HCT116 (cell line): ENCODE results near the gene HLA-DPB1. TPM values are rescaled to one million over a fixed set of nuclear protein-coding genes. Genes with fewer than 3 reads are reported as not detected.

Experiments
- ATAC-seq: fragments of 200-7000 bp; cut with Tn5 transposase; 2 replicates; pipeline ENCODE4 v1.9.1; 2020; ENCODE audit warnings: mild to moderate bottlenecking, moderate library complexity
- BruUV-seq: library from RNA; stranded (reverse); fragments of 400-500 nt; replicated peaks from 2 replicates; lab custom pipeline; 2021; lab: Mats Ljungman, UMichigan
- CTCF ChIA-PET: fragments of 300-600 bp; sonication (Branson Sonifier 250); formaldehyde crosslinking; loops from one replicate; lab custom pipeline; 2021; ENCODE audit warnings: antibody characterized with exemption; lab: Charles Lee
- POLR2A ChIA-PET: fragments of 300-600, 350-600 bp; sonication (Branson Sonifier 250); formaldehyde crosslinking; loops from one replicate; lab custom pipeline; 2021; ENCODE audit warnings: antibody characterized with exemption; lab: Charles Lee
- RAD21 ChIA-PET, 2 experiments: fragments of 300-600 bp; sonication (Branson Sonifier 250); formaldehyde crosslinking; loops; one replicate each; lab custom pipeline; 2023; ENCODE audit warnings: low total read pairs in 2 of 2; ENCODE audit not compliant: uncharacterized antibody in 2 of 2, unreplicated experiment in 2 of 2, low non-redundant PET in 1 of 2; lab: Charles Lee
- DNase-seq: peaks from one replicate; pipeline ENCODE4 v3.0.0-alpha.2; 2010; ENCODE audit warnings: low read depth, low spot score
- H2AFZ ChIP-seq: fragments of 200-600 bp; shearing (Covaris generic), sonication (generic); 2 replicates; pipeline ENCODE4 v1.6.1; 2017; ENCODE audit warnings: low read depth, mixed run types, mixed read lengths, antibody characterized with exemption, low read length; ENCODE audit not compliant: poor library complexity, severe bottlenecking
- H3K27ac ChIP-seq: 2 replicates; pipeline ENCODE4 v1.5.1; 2012; ENCODE audit warnings: low read depth, low read length
- H3K27me3 ChIP-seq: fragments of 200-600 bp; sonication (generic); 2 replicates; pipeline ENCODE4 v1.6.1; 2016; ENCODE audit warnings: mixed run types, low read length, mixed read lengths; ENCODE audit not compliant: insufficient read depth
- H3K36me3 ChIP-seq, 2 experiments: fragments of 200-500 bp in 1 of 2; fragments of 200-600 bp in 1 of 2; sonication (Bioruptor generic) in 1 of 2; sonication (generic) in 1 of 2; 2 replicates each; pipeline versions ENCODE4 v1.5.1 to v1.6.1; 2014 to 2016; ENCODE audit warnings: low read length in 2 of 2, inconsistent platforms in 1 of 2, mixed read lengths in 1 of 2, mixed run types in 1 of 2; ENCODE audit not compliant: insufficient read depth in 2 of 2, control insufficient read depth in 1 of 2
- H3K4me1 ChIP-seq, 2 experiments: fragments of 200-600 bp in 1 of 2; sonication (generic) in 1 of 2; 2 replicates each; pipeline versions ENCODE4 v1.5.1 to v1.6.1; 2012 to 2017; ENCODE audit warnings: low read length in 2 of 2, inconsistent platforms in 1 of 2, mild to moderate bottlenecking in 1 of 2, mixed read lengths in 1 of 2, mixed run types in 1 of 2, moderate library complexity in 1 of 2; ENCODE audit not compliant: insufficient read depth in 2 of 2, control insufficient read depth in 1 of 2
- H3K4me2 ChIP-seq: fragments of 200-600 bp; sonication (generic); 2 replicates; pipeline ENCODE4 v1.6.1; 2017; ENCODE audit warnings: mixed run types, low read length, mixed read lengths
- H3K4me3 ChIP-seq, 2 experiments: fragments of 200-600 bp in 1 of 2; sonication (generic) in 1 of 2; replicated peaks in 1 of 2; 2 replicates each; pipeline ENCODE4 v1.5.1; 2011 to 2016; ENCODE audit warnings: low read length in 2 of 2, control low read depth in 1 of 2, low read depth in 1 of 2, mild to moderate bottlenecking in 1 of 2, mixed read lengths in 1 of 2, mixed run types in 1 of 2
- H3K79me2 ChIP-seq: fragments of 200-600 bp; sonication (generic); 2 replicates; pipeline ENCODE4 v1.6.1; 2017; ENCODE audit warnings: mild to moderate bottlenecking, mixed run types, low read length, moderate library complexity, mixed read lengths; ENCODE audit not compliant: insufficient read depth
- H3K9ac ChIP-seq: fragments of 200-600 bp; sonication (generic); 2 replicates; pipeline ENCODE4 v1.6.1; 2016; ENCODE audit warnings: low read length, mixed read lengths
- H3K9me2 ChIP-seq: fragments of 200-600 bp; sonication (generic), shearing (Covaris generic); 2 replicates; pipeline ENCODE4 v1.6.1; 2017; ENCODE audit warnings: mixed run types, mild to moderate bottlenecking, moderate library complexity; ENCODE audit not compliant: insufficient read depth
- H3K9me3 ChIP-seq, 2 experiments: fragments of 200-500 bp in 1 of 2; fragments of 200-600 bp in 1 of 2; sonication (Bioruptor generic) in 1 of 2; sonication (generic) in 1 of 2; 2 replicates each; pipeline ENCODE4 v1.6.1; 2014 to 2017; ENCODE audit warnings: low read length in 2 of 2, mixed read lengths in 2 of 2, inconsistent platforms in 1 of 2, low read depth in 1 of 2, mild to moderate bottlenecking in 1 of 2, mixed run types in 1 of 2, moderate library complexity in 1 of 2; ENCODE audit not compliant: control insufficient read depth in 1 of 2, insufficient read depth in 1 of 2
- H4K20me1 ChIP-seq: fragments of 200-600 bp; sonication (generic), shearing (Covaris generic); 2 replicates; pipeline ENCODE4 v1.6.1; 2017; ENCODE audit warnings: mixed run types, mild to moderate bottlenecking, moderate library complexity; ENCODE audit not compliant: insufficient read depth
- EZH2phosphoT487 ChIP-seq: fragments of 200-600 bp; IDR thresholded peaks from 2 replicates; pipeline ENCODE4 v1.6.1; 2018; ENCODE audit warnings: antibody characterized with exemption, borderline replicate concordance
- FOSL1 ChIP-seq: IDR thresholded peaks from 2 replicates; pipeline ENCODE4 v1.6.1; 2012; ENCODE audit warnings: low read depth
- POLR2A ChIP-seq: IDR thresholded peaks from 2 replicates; pipeline ENCODE4 v1.7.0; 2011; ENCODE audit warnings: borderline replicate concordance; ENCODE audit not compliant: insufficient read depth, insufficient read length; ENCODE audit errors: extremely low read depth
- POLR2AphosphoS5 ChIP-seq: IDR thresholded peaks from 2 replicates; pipeline ENCODE4 v1.6.1; 2011; ENCODE audit warnings: mild to moderate bottlenecking, low read depth, low read length, moderate library complexity
- SIN3A ChIP-seq: IDR thresholded peaks from 2 replicates; pipeline ENCODE4 v1.6.1; 2012; ENCODE audit warnings: low read depth
- SP1 ChIP-seq: IDR thresholded peaks from 2 replicates; pipeline ENCODE4 v1.6.1; 2012; ENCODE audit warnings: low read depth
- intact Hi-C: fragments of 100-400 bp; cut with micrococcal nuclease; formaldehyde crosslinking; loops from 2 replicates; pipeline ENCODE4 v1.10.0; 2022
- total RNA-seq: library from RNA; stranded (reverse); gene quantifications from one replicate; pipeline ENCODE4 v1.2.1, GENCODE V29; 2021; ENCODE audit not compliant: unreplicated experiment
- TF ChIP-seq, protein P1 (sequence below), 3 experiments: fragments of 200-600 bp in 1 of 3; sonication (generic) in 1 of 3; IDR thresholded peaks in 2 of 3; conservative IDR thresholded peaks in 1 of 3; 2 replicates each; pipeline ENCODE4 v1.5.1; 2012 to 2017; ENCODE audit warnings: low read depth in 2 of 3, low read length in 2 of 3, antibody characterized with exemption in 1 of 3, borderline replicate concordance in 1 of 3, control low read depth in 1 of 3, mild to moderate bottlenecking in 1 of 3, mixed read lengths in 1 of 3, mixed run types in 1 of 3, moderate library complexity in 1 of 3; ENCODE audit not compliant: insufficient read depth in 1 of 3
- TF ChIP-seq, protein P2 (sequence below): IDR thresholded peaks from 2 replicates; pipeline ENCODE4 v1.6.1; 2012

The HLA-DPB1 gene
- total RNA-seq, 1 experiment from 2014 or later = 1.5 TPM

- H3K79me2 ChIP-seq = no peaks in the 10 kb centered on the region
- H3K9ac ChIP-seq = no peak overlapping the region
- no peak overlapping the region for H3K4me2 ChIP-seq
- H3K36me3 ChIP-seq = no peaks in the 10 kb centered on the region
- no TSS peak for BruUV-seq
- TF ChIP-seq SP1 (no peak), POLR2AphosphoS5 (no peak), SIN3A (no peak), EZH2phosphoT487 (no peak), POLR2A (no peak), FOSL1 (no peak)
- TF ChIP-seq, protein P1, sequence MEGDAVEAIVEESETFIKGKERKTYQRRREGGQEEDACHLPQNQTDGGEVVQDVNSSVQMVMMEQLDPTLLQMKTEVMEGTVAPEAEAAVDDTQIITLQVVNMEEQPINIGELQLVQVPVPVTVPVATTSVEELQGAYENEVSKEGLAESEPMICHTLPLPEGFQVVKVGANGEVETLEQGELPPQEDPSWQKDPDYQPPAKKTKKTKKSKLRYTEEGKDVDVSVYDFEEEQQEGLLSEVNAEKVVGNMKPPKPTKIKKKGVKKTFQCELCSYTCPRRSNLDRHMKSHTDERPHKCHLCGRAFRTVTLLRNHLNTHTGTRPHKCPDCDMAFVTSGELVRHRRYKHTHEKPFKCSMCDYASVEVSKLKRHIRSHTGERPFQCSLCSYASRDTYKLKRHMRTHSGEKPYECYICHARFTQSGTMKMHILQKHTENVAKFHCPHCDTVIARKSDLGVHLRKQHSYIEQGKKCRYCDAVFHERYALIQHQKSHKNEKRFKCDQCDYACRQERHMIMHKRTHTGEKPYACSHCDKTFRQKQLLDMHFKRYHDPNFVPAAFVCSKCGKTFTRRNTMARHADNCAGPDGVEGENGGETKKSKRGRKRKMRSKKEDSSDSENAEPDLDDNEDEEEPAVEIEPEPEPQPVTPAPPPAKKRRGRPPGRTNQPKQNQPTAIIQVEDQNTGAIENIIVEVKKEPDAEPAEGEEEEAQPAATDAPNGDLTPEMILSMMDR (IDR thresholded peaks at IDR 0.05 in 2 of 3, conservative IDR thresholded peaks at IDR 0.05 in 1 of 3; ENCODE audit: borderline replicate concordance in 1 of 3, insufficient read depth in 1 of 3, low read depth in 2 of 3, low read length in 2 of 3) = no peak
- TF ChIP-seq, protein P2, sequence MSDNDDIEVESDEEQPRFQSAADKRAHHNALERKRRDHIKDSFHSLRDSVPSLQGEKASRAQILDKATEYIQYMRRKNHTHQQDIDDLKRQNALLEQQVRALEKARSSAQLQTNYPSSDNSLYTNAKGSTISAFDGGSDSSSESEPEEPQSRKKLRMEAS = no peak
- intact Hi-C loops = no loop called here
- 0 out of 2 replicates have a peak, but pooled peaks cover 5% of the 10 kb centered on the region for H3K27me3 ChIP-seq
- no peaks in the 10 kb centered on the region for H3K4me1 ChIP-seq
- no peak overlapping the region for H3K4me3 ChIP-seq
- POLR2A ChIA-PET = no interaction called here
- no peak overlapping the region for H2AFZ ChIP-seq
- no peaks in the 10 kb centered on the region for H3K9me2 ChIP-seq
- CTCF ChIA-PET = no interaction called here
- RAD21 ChIA-PET = no interaction called here
- DNase-seq (no peak), ATAC-seq (no peak)
- H4K20me1 ChIP-seq = no peaks in the 10 kb centered on the region
- no peaks in the 10 kb centered on the region for H3K9me3 ChIP-seq
- H3K27ac ChIP-seq = no peak overlapping the region
Measured at GRCh38 chr6:33066917-33067521, 8.8 kb upstream of the HLA-DPB1 start.
